CD4-positive, alpha-beta T cell treated with Interleukin-21 for 1 hour (primary cell): ENCODE results near the gene HS2ST1.

Experiments
- DNase-seq: peaks from one replicate; pipeline ENCODE4 v3.0.0-alpha.2; 2020

The HS2ST1 gene

DNA sequence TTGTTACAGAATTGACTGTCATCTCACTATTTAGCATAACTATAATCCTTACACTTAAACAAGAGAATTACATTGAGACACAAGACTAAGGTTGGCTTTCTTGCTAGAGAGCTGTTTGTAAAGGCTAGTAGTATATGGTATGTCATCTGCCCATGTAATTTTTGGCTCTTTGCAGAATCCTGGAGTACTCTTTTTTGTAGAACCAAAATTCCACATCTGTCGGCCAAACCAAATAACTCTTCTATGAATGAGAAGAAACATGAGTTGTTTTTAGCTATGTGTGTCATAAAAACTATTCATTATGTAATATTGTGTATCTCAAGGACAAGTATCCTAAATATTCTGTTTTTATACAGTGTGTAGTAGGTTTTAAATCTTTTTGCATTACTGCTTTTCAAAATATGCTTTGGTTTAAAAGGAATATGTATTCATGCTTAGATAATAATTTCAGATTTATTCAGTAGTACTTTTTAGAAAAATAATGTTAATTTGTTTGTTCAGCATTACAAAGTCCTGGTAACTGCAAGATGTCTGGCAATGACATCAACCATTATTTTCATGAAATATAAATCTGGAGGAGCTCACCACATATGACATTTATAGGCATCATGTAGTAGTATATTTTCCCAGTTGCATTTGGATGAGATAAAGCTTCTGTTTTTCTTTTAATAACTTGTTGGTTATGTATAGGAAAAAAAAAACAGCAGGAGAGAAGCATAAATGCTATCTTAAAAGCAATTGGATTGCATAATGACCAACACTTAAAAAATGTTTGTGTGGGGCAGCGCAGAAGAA lies 159.8 kb downstream of the HS2ST1 start:
- DNase-seq, result no peak

GRCh38 chr1:87077959-87078639 lies 163.7 kb downstream of the HS2ST1 start:
- no peak for DNase-seq

DNA sequence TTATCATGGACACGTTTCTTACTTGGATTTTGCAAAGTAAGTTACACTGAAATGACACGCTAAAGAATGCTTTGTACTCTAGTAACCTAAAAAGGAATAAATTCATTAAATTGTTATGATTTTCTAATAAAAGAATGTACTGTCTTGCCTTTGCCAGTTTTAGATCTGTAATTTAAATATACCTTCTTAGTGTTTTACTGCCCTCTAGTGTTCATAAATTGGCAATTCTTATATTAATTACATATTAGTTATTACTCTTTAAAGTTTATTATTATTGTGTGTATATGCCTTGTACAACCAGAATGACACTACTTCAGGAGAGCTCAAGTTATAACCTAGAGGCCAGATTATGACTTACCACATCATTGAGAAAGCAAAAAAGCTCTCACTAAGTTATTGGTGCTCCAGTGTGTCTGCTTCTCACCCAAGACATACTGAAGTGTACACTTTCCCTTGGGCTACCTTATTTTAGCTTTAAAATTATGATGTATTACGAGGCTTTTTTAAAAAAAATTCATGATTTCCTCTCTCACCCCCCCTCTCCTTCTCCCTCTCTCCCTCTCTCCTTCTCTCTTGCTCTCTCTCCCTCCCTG lies 169.9 kb downstream of the HS2ST1 start:
- peak; percentile 26 for DNase-seq

DNA sequence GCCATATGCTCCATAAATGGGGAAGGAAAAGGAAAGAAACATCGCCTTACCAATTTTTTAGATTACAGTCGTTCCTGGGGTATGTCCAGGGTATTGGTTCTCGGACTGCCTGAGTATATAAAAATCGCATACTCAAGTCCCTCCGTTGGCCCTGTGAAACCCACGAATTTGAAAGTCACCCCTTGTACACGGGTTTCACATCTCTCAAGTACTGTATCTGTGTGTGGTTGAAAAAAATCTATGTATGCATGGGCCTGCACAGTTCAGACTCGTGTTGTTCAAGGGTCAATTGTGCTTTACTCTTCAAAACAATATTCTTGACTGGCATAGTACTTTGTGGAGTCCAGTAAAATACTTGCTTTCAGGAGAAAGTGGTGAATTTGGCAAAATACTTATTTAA lies 171.7 kb downstream of the HS2ST1 start:
- DNase-seq, result no peak

DNA sequence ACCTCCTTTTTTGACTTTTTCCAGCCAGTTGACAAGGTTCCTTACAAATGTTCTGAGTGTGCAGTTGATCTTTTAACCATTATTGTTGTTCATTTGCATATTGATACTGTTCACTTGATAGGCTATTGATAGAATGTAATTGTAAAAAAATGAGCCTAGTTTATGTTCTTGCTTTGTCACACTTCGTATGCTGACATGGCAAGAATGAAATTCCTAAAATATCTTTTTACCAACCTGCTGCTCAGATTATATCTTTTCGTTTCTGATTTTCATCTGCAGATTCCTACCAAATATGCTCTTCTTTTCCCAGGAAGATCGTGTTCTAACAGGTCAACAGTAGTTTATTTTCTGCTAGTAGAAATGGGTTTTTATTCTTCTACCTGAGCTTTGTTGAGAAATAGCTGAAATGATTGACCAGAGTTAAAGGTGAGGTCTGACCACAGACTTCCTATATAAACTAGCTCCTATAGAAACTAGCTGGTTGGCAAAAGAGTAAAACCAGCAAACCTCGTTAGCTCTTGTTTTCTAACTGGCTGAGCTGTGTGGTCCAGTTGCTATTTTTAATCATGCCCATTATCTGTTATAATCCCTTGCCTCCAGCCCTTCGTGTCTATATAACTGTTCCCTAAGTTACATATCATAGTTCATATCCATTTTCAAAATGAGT lies 174.8 kb downstream of the HS2ST1 start:
- no peak for DNase-seq

DNA sequence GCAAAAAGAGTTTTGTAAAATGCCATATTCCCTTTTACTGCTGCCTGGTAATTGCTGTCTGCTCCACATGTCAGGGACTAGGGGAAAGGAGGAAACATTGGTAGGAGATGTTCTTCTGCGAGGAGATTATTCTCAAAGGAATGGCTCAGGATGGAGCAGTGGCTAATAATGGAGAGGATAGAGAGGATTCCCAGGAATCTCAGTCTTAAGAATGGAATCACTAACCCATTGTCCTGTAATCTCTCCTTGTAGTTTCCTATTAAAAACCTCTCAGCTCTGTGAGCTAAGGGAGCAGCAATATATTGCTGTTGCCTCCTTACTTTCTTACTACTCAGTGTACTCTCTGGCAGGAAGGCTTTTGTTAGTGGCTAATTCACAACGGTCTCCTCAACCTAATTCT lies 175.4 kb downstream of the HS2ST1 start:
- no peak for DNase-seq

DNA sequence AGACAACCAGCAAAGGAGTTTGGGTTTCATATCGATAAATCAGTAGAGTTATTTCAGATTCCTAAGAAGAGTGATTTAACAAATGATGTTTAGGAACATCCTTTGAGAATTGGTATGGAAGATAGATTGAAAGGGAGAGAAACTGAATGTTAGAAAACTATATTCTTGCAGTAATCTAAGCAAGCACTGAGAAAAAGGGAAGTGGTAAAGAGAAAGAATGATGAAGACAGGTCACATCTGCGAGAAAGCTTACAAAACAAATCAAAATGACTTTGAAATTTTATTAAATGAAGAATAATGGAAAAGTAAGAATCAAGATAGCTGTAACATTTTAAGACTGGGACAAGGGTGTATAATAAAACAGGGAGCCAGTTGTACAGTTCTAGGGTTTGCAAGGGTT lies 177.0 kb downstream of the HS2ST1 start:
- DNase-seq, result no peak

DNA sequence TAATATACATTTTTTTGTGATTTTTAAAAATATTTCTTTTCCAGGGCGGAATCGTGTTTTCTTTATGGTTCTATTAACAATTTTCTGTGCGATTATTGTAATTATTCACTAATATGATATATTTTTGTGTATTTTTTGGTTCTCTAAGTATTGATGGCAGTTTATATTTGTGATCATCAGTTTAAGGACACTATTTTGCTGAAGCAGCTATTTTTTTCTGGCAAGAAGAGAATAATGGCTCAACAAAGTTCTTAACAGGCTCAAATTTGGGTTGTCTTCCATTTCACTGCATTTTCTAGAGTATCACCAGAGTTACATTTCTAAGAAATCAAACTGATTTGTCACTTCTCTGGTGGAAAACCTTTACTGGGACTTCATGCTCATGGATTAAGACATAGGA lies 178.4 kb downstream of the HS2ST1 start:
- DNase-seq, result no peak

DNA sequence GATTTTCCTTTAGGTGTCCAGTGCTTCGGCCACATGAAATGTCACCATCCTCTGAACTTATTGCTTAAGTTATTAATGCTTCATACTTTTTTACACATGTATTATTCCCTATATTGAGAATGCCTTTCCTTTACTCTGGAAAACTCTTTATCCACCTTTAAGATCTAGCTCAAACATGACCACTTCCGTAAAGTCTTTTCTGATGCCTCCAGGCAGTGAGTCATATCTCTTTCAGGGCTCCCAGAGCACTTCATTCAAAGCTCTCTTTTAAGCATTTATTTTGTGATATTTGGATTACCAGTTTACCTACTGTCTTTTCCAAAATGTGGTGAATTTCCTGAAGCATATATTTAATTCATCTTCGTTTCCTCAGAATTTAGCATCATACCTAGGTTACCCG lies 178.9 kb downstream of the HS2ST1 start:
- no peak for DNase-seq

DNA sequence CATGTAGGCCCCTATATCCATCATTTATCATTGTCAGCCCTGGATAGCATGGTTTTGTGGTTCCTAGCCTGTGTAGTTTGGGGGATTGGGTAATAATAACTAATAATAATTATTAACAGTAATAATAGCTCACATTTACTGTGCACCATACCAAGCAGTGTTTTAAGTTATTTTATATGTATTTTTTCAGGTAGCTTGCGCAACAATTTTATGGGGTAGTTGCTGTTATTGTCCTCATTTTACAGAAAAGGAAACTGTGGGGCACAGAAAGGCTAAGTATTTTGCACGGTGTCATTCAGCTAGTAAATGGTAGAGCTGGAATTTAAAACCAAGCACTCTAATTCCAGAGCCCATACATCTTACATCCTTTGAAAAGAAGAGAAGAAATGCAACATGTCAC lies 179.8 kb downstream of the HS2ST1 start:
- no peak for DNase-seq

- DNase-seq, result no peak
Observed at GRCh38 chr1:87100271-87100670, 185.8 kb downstream of the HS2ST1 start.

GRCh38 chr1:87103074-87103473 lies 188.6 kb downstream of the HS2ST1 start:
- DNase-seq, result no peak

DNA sequence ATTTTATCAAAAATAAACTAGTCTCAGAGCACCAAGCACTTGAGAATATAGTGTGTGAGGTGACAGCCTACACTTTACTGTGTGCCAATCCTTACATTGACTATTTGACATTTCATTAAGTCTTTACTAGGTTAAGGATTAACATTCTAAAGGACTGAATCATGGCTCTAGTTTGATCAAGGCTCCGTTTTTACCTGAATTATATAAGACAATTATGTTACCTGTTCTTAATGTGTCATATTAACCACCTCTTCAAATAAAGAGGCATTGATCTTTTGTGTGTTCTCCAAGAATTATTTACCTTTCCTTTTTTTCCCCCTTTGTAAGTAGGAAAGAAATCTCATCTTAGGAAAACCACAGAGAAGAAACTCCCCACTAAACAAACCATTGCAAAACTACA lies 189.7 kb downstream of the HS2ST1 start:
- DNase-seq, result no peak

DNA sequence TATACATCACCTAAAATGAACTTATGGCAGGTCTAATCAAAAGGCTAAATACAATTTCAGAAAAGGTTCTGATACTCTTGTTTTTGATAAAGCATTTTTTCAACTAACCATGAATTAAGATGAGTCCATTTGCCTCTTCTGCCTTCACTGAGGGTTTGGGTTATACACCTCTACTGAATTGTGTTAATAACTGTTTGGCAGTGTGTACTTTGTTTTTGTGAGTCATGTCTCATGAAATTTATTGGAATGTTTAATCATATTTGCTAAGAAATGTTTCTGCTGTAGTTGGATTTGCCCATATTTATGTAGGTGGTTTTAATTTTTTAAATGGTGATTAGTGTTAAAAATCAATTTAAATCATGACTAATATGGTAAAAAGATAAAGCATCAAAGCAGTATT lies 190.5 kb downstream of the HS2ST1 start:
- DNase-seq, result no peak

DNA sequence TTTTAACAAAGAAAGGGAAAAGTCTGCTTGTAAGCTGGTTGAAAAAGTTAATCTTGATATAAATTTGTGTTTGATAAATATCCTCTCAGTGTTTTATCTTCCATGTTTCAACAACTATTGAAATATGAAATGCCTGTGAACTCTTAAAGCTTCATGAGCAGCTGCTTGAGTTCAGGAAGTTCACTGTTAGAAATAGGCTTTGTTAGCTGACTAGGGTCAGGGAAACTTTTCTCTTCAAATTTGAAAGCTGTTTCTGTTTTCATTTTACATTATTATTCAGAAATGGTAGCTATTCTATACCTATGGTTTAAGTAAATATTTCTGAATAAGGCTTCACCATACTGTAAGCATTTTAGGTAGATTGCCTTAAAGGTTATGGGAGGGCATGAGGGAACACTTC lies 191.7 kb downstream of the HS2ST1 start:
- no peak for DNase-seq

DNA sequence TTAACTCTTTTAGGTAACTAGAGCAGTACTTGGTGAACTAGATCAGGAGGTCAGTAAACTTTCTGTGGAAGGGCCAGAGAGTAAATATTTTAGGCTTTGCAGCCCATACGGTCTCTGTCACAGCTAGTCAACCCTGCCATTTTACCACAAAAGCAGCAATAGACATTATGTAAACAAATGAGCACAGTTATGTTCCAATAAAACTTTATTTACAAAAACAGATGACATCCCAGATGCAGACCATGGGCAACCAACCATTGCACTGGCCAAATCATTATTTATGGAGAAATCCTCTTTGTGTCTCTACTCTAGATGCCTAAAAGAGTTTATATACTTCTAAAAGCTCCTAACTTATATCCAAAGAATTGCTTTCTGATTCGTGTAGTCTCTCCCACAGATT lies 192.4 kb downstream of the HS2ST1 start:
- DNase-seq, result no peak

GRCh38 chr1:87108228-87108627 lies 193.8 kb downstream of the HS2ST1 start:
- DNase-seq, result no peak

DNA sequence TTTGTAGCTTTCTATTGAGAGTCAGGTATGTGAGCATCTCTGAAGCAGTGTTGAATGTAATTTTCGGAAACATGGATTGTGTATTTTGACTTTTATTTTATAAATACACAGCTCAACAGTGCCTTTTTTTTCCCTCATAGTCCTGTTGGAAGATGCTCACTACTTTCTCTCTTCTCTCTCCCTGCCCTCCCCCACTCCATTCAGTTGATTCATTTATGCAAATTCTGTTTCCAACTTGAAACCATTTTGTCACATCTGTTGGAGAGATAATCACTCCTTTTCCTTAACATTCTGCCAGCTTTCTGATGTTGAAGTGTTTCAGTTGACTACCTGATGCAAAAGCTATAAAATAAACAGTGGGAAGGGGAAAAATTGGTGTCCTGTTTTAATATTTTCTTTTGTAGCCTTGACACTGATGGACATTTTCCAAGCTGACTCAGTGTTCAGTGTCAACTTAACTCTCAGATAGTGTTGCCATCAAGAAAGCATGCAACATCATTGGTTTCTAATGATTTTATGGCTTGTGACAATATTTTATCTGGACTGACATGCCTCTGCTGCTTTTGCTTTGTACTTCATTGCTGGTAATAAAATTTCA lies 194.5 kb downstream of the HS2ST1 start:
- DNase-seq, result no peak

GRCh38 chr1:87111659-87112371 lies 197.4 kb downstream of the HS2ST1 start:
- no peak for DNase-seq

- no peak for DNase-seq
Observed at GRCh38 chr1:87113313-87113712, 198.9 kb downstream of the HS2ST1 start.

GRCh38 chr1:87115317-87115890 lies 201.0 kb downstream of the HS2ST1 start:
- DNase-seq, result no peak

DNA sequence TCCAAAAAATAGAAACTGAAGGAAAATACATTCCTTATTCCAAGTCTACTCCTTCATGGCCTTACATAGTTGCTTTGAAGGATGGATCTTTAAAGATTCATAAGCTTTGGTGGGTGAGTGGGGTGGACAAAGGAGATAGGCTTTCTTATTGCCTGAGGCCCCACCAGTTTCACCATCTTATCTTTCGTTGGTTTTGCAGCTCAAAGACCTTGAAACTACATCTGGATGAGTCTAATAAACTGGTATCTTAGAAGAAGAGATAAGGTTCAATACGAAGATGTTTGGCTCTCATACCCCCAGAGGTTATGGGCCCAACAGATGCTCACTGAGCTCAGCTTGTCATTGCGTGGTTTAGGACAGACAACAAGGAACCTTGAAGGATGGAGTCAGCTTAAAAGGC lies 201.5 kb downstream of the HS2ST1 start:
- no peak for DNase-seq
